ENCODE results near the gene PHOX2B.
"Not testable (repeated sequence)": the region's sequence is repeated elsewhere in the genome, so short reads cannot be mapped to it uniquely, and the experiment has no call there.

PHOX2B gene

DNA sequence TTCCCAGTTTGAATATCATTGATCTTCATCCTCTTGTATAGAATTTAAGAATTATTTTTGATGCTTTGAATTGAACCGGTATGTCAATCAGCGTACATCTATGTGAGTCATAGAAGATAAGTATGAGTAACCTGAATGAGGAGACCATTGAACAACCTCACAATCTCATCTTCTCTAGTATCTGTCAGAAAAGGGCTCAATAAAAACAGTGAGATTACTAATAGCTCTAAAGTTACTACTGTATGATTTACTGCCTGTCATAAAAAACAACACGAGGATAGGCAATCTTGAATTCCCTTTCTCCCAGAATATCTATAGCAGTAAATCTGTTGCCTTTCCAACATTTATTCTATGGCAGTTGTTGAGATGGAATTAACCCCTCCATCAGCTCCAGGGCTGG lies 36.1 kb downstream of the PHOX2B start:
- WGBS, result 71% methylated on average over 1 of the region's 3 CpGs
- no peak overlapping the region for H2BK12ac ChIP-seq (ENCODE audit: low read length in 2 of 2)
- no peak overlapping the region for H3K27ac ChIP-seq (ENCODE audit: low read length, poor library complexity, severe bottlenecking)
- no peak overlapping the region for H3K9ac ChIP-seq (ENCODE audit: low read length)
- H3K18ac ChIP-seq (ENCODE audit: low read depth in 1 of 2, low read length in 2 of 2), result no peak overlapping the region
- H2AK5ac ChIP-seq (ENCODE audit: low read length, severe bottlenecking), result no peak overlapping the region
- no peaks in the 10 kb centered on the region for H3K4me1 ChIP-seq (ENCODE audit: control insufficient read depth, insufficient read depth, low read depth, low read length)
- H2BK15ac ChIP-seq (ENCODE audit: low read depth, poor library complexity, severe bottlenecking), result no peak overlapping the region
- no peak overlapping the region for H3K23ac ChIP-seq (ENCODE audit: low read length in 2 of 2)
- no peak overlapping the region for H4K91ac ChIP-seq (ENCODE audit: low read length)
- H3K79me1 ChIP-seq (replicated peaks; ENCODE audit: low read length, poor library complexity, severe bottlenecking), result no peaks in the 10 kb centered on the region
- no peak overlapping the region for H2BK5ac ChIP-seq (ENCODE audit: low read depth, low read length, poor library complexity, severe bottlenecking)
- no peak overlapping the region for H4K8ac ChIP-seq (ENCODE audit: low read length)
- no peak overlapping the region for H3K4ac ChIP-seq (ENCODE audit: low read depth in 1 of 2, low read length in 2 of 2)
- H3K27me3 ChIP-seq (ENCODE audit: control insufficient read depth in 1 of 2, insufficient read depth in 1 of 2, low read length in 2 of 2), result peaks cover 0 to 5% of the 10 kb centered on the region in 2 experiments
- H3K4me2 ChIP-seq (ENCODE audit: low read length, poor library complexity, severe bottlenecking), result no peak overlapping the region
- no peak overlapping the region for H3K14ac ChIP-seq (ENCODE audit: low read length in 2 of 2)
- no peaks in the 10 kb centered on the region for H3K9me3 ChIP-seq (ENCODE audit: control insufficient read depth, low read length)
- H3K4me3 ChIP-seq (ENCODE audit: insufficient read depth in 1 of 2, low read depth in 1 of 2, low read length in 2 of 2), result no peak overlapping the region
- no peak overlapping the region for H2BK120ac ChIP-seq (ENCODE audit: low read depth, low read length)
- H2AFZ ChIP-seq (ENCODE audit: low read depth, low read length), result no peak overlapping the region
- H3K36me3 ChIP-seq (ENCODE audit: control insufficient read depth in 1 of 2, insufficient read depth in 2 of 2, low read depth in 1 of 2, low read length in 2 of 2), result no peaks in the 10 kb centered on the region
- no peak for DNase-seq

DNA sequence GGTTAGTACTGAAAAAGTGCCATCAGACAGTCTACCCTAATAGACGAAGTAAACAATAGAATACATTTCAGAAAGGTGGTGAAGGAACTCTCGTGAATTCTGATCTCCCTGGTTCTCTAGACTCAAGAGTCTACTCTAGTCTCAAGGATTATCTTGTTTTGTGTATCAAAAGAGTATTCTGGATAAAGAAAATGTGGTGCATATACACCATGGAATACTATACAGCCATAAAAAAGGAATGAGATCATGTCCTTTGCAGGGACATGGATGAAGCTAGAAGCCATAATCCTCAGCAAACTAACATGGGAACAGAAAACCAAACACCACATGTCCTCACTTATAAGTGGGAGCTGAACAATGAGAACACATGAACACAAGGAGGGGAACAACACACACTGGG lies 36.9 kb downstream of the PHOX2B start:
- H2BK5ac ChIP-seq (ENCODE audit: low read depth, low read length, poor library complexity, severe bottlenecking); H3K79me1 ChIP-seq (replicated peaks; ENCODE audit: low read length, poor library complexity, severe bottlenecking); H3K4me2 ChIP-seq (ENCODE audit: low read length, poor library complexity, severe bottlenecking); H3K4me3 ChIP-seq (ENCODE audit: insufficient read depth in 1 of 2, low read depth in 1 of 2, low read length in 2 of 2); H2BK15ac ChIP-seq (ENCODE audit: low read depth, poor library complexity, severe bottlenecking); H3K27ac ChIP-seq (ENCODE audit: low read length, poor library complexity, severe bottlenecking); H3K27me3 ChIP-seq (ENCODE audit: control insufficient read depth in 1 of 2, insufficient read depth in 1 of 2, low read length in 2 of 2); H3K23ac ChIP-seq (ENCODE audit: low read length in 2 of 2); H3K9ac ChIP-seq (ENCODE audit: low read length); H3K4me1 ChIP-seq (ENCODE audit: control insufficient read depth, insufficient read depth, low read depth, low read length); H3K36me3 ChIP-seq (ENCODE audit: control insufficient read depth in 1 of 2, insufficient read depth in 2 of 2, low read depth in 1 of 2, low read length in 2 of 2); H4K91ac ChIP-seq (ENCODE audit: low read length); DNase-seq; H3K9me3 ChIP-seq (ENCODE audit: control insufficient read depth, low read length); H2AK5ac ChIP-seq (ENCODE audit: low read length, severe bottlenecking); H3K18ac ChIP-seq (ENCODE audit: low read depth in 1 of 2, low read length in 2 of 2); H2AFZ ChIP-seq (ENCODE audit: low read depth, low read length); H3K14ac ChIP-seq (ENCODE audit: low read length in 2 of 2); H2BK12ac ChIP-seq (ENCODE audit: low read length in 2 of 2); H4K8ac ChIP-seq (ENCODE audit: low read length); H3K4ac ChIP-seq (ENCODE audit: low read depth in 1 of 2, low read length in 2 of 2); H2BK120ac ChIP-seq (ENCODE audit: low read depth, low read length): not testable (repeated sequence)
- WGBS, result 100% methylated on average over 1 of the region's 2 CpGs

DNA sequence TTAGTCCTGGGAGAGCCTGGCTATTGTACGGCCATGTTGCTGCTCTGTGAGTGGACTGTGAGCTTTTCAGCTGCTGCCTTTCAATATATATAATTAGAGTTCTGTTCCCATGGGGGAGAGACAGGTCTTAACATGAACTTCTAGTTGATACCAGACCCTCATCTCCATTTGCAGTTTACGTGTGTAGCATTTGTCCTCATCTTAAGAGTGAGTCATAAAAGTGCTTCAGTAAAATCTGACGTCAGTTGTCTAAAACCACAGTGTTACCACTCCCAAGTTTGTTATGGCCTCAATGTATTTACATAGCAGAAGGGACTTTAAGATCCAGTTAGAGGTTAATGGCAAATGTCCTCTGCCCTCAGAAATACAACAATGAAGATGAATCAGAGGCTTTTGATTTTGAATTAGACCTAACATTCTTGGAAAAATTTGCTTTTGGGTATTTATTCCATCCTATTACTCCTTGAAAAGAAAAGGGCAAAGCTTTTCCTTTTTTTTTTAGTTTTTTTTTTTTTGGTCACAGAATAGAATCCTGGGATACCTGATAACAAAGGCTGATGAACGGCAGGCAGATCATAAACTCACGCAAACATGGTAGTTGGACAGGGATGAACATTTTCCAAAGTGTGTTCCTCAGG lies 38.6 kb downstream of the PHOX2B start:
- no peak overlapping the region for H4K8ac ChIP-seq (ENCODE audit: low read length)
- no peak overlapping the region for H3K23ac ChIP-seq (ENCODE audit: low read length in 2 of 2)
- H3K4me3 ChIP-seq (ENCODE audit: insufficient read depth in 1 of 2, low read depth in 1 of 2, low read length in 2 of 2), result no peak overlapping the region
- H2AFZ ChIP-seq (ENCODE audit: low read depth, low read length), result no peak overlapping the region
- no peak overlapping the region for H3K27ac ChIP-seq (ENCODE audit: low read length, poor library complexity, severe bottlenecking)
- no peak overlapping the region for H3K18ac ChIP-seq (ENCODE audit: low read depth in 1 of 2, low read length in 2 of 2)
- no peaks in the 10 kb centered on the region for H3K27me3 ChIP-seq (ENCODE audit: control insufficient read depth in 1 of 2, insufficient read depth in 1 of 2, low read length in 2 of 2)
- no peaks in the 10 kb centered on the region for H3K9me3 ChIP-seq (ENCODE audit: control insufficient read depth, low read length)
- H3K79me1 ChIP-seq (replicated peaks; ENCODE audit: low read length, poor library complexity, severe bottlenecking), result no peaks in the 10 kb centered on the region
- H2BK5ac ChIP-seq (ENCODE audit: low read depth, low read length, poor library complexity, severe bottlenecking), result no peak overlapping the region
- H3K9ac ChIP-seq (ENCODE audit: low read length), result no peak overlapping the region
- no peak overlapping the region for H2BK12ac ChIP-seq (ENCODE audit: low read length in 2 of 2)
- no peak overlapping the region for H3K14ac ChIP-seq (ENCODE audit: low read length in 2 of 2)
- H3K4me1 ChIP-seq (ENCODE audit: control insufficient read depth, insufficient read depth, low read depth, low read length), result no peaks in the 10 kb centered on the region
- H3K36me3 ChIP-seq (ENCODE audit: control insufficient read depth in 1 of 2, insufficient read depth in 2 of 2, low read depth in 1 of 2, low read length in 2 of 2), result no peaks in the 10 kb centered on the region
- WGBS, result 47% methylated on average over 4 of the region's 5 CpGs
- no peak overlapping the region for H3K4ac ChIP-seq (ENCODE audit: low read depth in 1 of 2, low read length in 2 of 2)
- no peak overlapping the region for H3K4me2 ChIP-seq (ENCODE audit: low read length, poor library complexity, severe bottlenecking)
- DNase-seq, result peak; percentile 93
- H2BK15ac ChIP-seq (ENCODE audit: low read depth, poor library complexity, severe bottlenecking), result no peak overlapping the region
- H4K91ac ChIP-seq (ENCODE audit: low read length), result no peak overlapping the region
- H2BK120ac ChIP-seq (ENCODE audit: low read depth, low read length), result no peak overlapping the region
- H2AK5ac ChIP-seq (ENCODE audit: low read length, severe bottlenecking), result no peak overlapping the region

DNA sequence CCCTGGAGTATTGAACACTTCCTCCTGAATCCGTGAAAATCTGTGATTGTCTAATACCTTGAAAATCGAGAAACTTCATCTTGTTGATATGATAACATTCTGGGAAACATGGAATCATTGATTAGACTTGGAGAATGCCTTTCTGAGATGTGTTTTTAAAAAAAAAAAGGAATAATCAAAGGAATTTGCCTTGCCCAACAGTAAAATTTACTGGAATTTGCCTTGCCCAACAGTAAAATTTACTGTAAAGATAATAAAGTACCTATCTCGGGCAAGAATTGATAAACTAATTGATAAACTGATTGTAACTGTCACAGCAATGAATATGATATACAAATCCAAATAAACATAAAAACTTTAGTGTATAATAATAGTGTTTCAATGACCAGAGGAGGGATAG lies 44.7 kb downstream of the PHOX2B start:
- H2BK12ac ChIP-seq (ENCODE audit: low read length in 2 of 2), result no peak overlapping the region
- H2AFZ ChIP-seq (ENCODE audit: low read depth, low read length), result no peak overlapping the region
- H3K18ac ChIP-seq (ENCODE audit: low read depth in 1 of 2, low read length in 2 of 2), result no peak overlapping the region
- no peak overlapping the region for H3K23ac ChIP-seq (ENCODE audit: low read length in 2 of 2)
- H3K4me3 ChIP-seq (ENCODE audit: insufficient read depth in 1 of 2, low read depth in 1 of 2, low read length in 2 of 2), result no peak overlapping the region
- H3K36me3 ChIP-seq (ENCODE audit: control insufficient read depth in 1 of 2, insufficient read depth in 2 of 2, low read depth in 1 of 2, low read length in 2 of 2), result no peaks in the 10 kb centered on the region
- H2BK5ac ChIP-seq (ENCODE audit: low read depth, low read length, poor library complexity, severe bottlenecking), result no peak overlapping the region
- no peak overlapping the region for H3K9ac ChIP-seq (ENCODE audit: low read length)
- 95% methylated on average over 2 of the region's 3 CpGs for WGBS
- no peak overlapping the region for H4K8ac ChIP-seq (ENCODE audit: low read length)
- no peaks in the 10 kb centered on the region for H3K9me3 ChIP-seq (ENCODE audit: control insufficient read depth, low read length)
- no peaks in the 10 kb centered on the region for H3K79me1 ChIP-seq (replicated peaks; ENCODE audit: low read length, poor library complexity, severe bottlenecking)
- no peak overlapping the region for H2AK5ac ChIP-seq (ENCODE audit: low read length, severe bottlenecking)
- no peak overlapping the region for H2BK15ac ChIP-seq (ENCODE audit: low read depth, poor library complexity, severe bottlenecking)
- no peaks in the 10 kb centered on the region for H3K4me1 ChIP-seq (ENCODE audit: control insufficient read depth, insufficient read depth, low read depth, low read length)
- H3K4ac ChIP-seq (ENCODE audit: low read depth in 1 of 2, low read length in 2 of 2), result no peak overlapping the region
- DNase-seq, result no peak
- H3K14ac ChIP-seq (ENCODE audit: low read length in 2 of 2), result no peak overlapping the region
- no peak overlapping the region for H4K91ac ChIP-seq (ENCODE audit: low read length)
- H3K4me2 ChIP-seq (ENCODE audit: low read length, poor library complexity, severe bottlenecking), result no peak overlapping the region
- H2BK120ac ChIP-seq (ENCODE audit: low read depth, low read length), result no peak overlapping the region
- H3K27ac ChIP-seq (ENCODE audit: low read length, poor library complexity, severe bottlenecking), result no peak overlapping the region
- peaks cover 11 to 13% of the 10 kb centered on the region in 2 experiments for H3K27me3 ChIP-seq (ENCODE audit: control insufficient read depth in 1 of 2, insufficient read depth in 1 of 2, low read length in 2 of 2)
